Bronchial epithelial cell (primary cell): ENCODE results near the gene SLC22A13. TPM values are rescaled to one million over a fixed set of nuclear protein-coding genes. Genes with fewer than 3 reads are reported as not detected.
"Not testable (repeated sequence)": the region's sequence is repeated elsewhere in the genome, so short reads cannot be mapped to it uniquely, and the experiment has no call there.

Experiments
- DNase-seq: peaks from one replicate; pipeline ENCODE4 v3.0.0-alpha.2; 2010; ENCODE audit warnings: low read depth
- FAIRE-seq: peaks from 2 replicates; lab custom pipeline; 2011; peaks lifted over from hg19 to GRCh38; lab: Jason Lieb, UNC
- H3K27me3 ChIP-seq: 2 replicates; pipeline ENCODE4 v1.5.1; 2011; ENCODE audit warnings: low read length; ENCODE audit not compliant: control insufficient read depth, insufficient read depth
- H3K36me3 ChIP-seq: 2 replicates; pipeline ENCODE4 v1.5.1; 2011; ENCODE audit warnings: low read length; ENCODE audit not compliant: control insufficient read depth, insufficient read depth
- H3K4me3 ChIP-seq: 2 replicates; pipeline ENCODE4 v1.5.1; 2011; ENCODE audit warnings: mild to moderate bottlenecking, low read depth, low read length, control low read depth
- CTCF ChIP-seq: IDR thresholded peaks from 2 replicates; pipeline ENCODE4 v1.5.1; 2011; ENCODE audit warnings: mild to moderate bottlenecking, moderate library complexity, low read length, control low read depth, inconsistent platforms; ENCODE audit not compliant: insufficient read depth, severe bottlenecking
- total RNA-seq: library from RNA; depleted of rRNA; stranded (reverse); fragments of >200 nt; gene quantifications from 2 replicates; pipeline ENCODE4 v1.2.1, GENCODE V29; 2014

Gene SLC22A13
- total RNA-seq, 1 donor from 2014 or later = 0.79 TPM

GRCh38 chr3:38316356-38317191 lies 51.0 kb downstream of the SLC22A13 start:
- DNase-seq (no peak), FAIRE-seq (no peak)
- Histone ChIP-seq H3K27me3 (no peaks in the 10 kb centered on the region), H3K4me3 (no peak overlapping the region), H3K36me3 (no peaks in the 10 kb centered on the region)
- no peak for TF ChIP-seq CTCF

GRCh38 chr3:38317192-38317759 lies 51.7 kb downstream of the SLC22A13 start:
- Histone ChIP-seq H3K36me3 (no peaks in the 10 kb centered on the region), H3K27me3 (no peaks in the 10 kb centered on the region), H3K4me3 (no peak overlapping the region)
- FAIRE-seq = no peak
- DNase-seq = no peak
- no peak for TF ChIP-seq CTCF

- no peak for TF ChIP-seq CTCF
- peak; percentile 58 for FAIRE-seq
- Histone ChIP-seq H3K27me3 (no peaks in the 10 kb centered on the region), H3K4me3 (no peak overlapping the region), H3K36me3 (no peaks in the 10 kb centered on the region)
- DNase-seq = no peak
Measured at GRCh38 chr3:38318766-38319671, 53.4 kb downstream of the SLC22A13 start.

GRCh38 chr3:38320638-38321037 lies 55.0 kb downstream of the SLC22A13 start:
- not testable (repeated sequence) for H3K4me3 ChIP-seq, FAIRE-seq, DNase-seq, H3K36me3 ChIP-seq, H3K27me3 ChIP-seq

- Histone ChIP-seq H3K36me3 (no peaks in the 10 kb centered on the region), H3K4me3 (no peak overlapping the region), H3K27me3 (no peaks in the 10 kb centered on the region)
- FAIRE-seq = no peak
- TF ChIP-seq CTCF = no peak
- no peak for DNase-seq
Measured at GRCh38 chr3:38323060-38323459, 57.4 kb downstream of the SLC22A13 start.

GRCh38 chr3:38325256-38325655 lies 59.6 kb downstream of the SLC22A13 start:
- no peak for TF ChIP-seq CTCF
- H3K36me3 ChIP-seq = no peaks in the 10 kb centered on the region
- FAIRE-seq = no peak
- H3K4me3 ChIP-seq = no peak overlapping the region
- no peak for DNase-seq
- H3K27me3 ChIP-seq = no peaks in the 10 kb centered on the region
